Stomach smooth muscle (tissue), 2 donors: ENCODE results near the gene LRFN4.

Experiments used
- H3K27ac ChIP-seq: one replicate; pipeline ENCODE4 v1.7.0; 2013; ENCODE audit warnings: mild to moderate bottlenecking, low read length, inconsistent platforms
- H3K27me3 ChIP-seq, 2 donors: one replicate each; pipeline ENCODE4 v1.7.0; 2013; ENCODE audit warnings: low read length in 2 of 2; ENCODE audit not compliant: insufficient read depth in 2 of 2, control insufficient read depth in 1 of 2
- H3K36me3 ChIP-seq, 2 donors: one replicate each; pipeline ENCODE4 v1.7.0; 2013; ENCODE audit warnings: low read length in 2 of 2; ENCODE audit not compliant: control insufficient read depth in 2 of 2, insufficient read depth in 2 of 2
- H3K4me1 ChIP-seq: one replicate; pipeline ENCODE4 v1.7.0; 2013; ENCODE audit warnings: low read length; ENCODE audit not compliant: control insufficient read depth, insufficient read depth
- H3K4me3 ChIP-seq, 2 donors: one replicate each; pipeline ENCODE4 v1.7.0; 2013; ENCODE audit warnings: low read length in 2 of 2
- H3K9ac ChIP-seq, 2 donors: one replicate each; pipeline ENCODE4 v1.7.0; 2013; ENCODE audit warnings: low read length in 2 of 2, mild to moderate bottlenecking in 1 of 2
- H3K9me3 ChIP-seq, 2 donors: one replicate each; pipeline ENCODE4 v1.7.0; 2013; ENCODE audit warnings: low read length in 2 of 2; ENCODE audit not compliant: control insufficient read depth in 2 of 2
- donor health status: healthy.
- donor health status: Pancreatic carcinoma.

LRFN4 gene

DNA sequence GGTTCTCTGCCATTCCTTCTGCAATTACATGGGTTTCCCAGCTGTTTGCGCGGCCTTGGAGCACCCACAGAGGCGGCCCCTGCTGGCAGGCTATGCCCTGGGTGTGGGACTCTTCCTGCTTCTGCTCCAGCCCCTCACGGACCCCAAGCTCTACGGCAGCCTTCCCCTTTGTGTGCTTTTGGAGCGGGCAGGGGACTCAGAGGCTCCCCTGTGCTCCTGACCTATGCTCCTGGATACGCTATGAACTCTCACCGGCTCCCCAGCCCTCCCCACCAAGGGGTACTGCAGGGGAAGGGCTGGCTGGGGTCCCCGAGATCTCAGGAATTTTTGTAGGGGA lies 11.0 kb upstream of the LRFN4 start:
- Histone ChIP-seq H3K4me1 (peaks cover 35% of the 10 kb centered on the region), H3K36me3 (peaks cover 0 to 13% of the 10 kb centered on the region in 2 donors), H3K4me3 (no peak overlapping the region), H3K27me3 (no peaks in the 10 kb centered on the region), H3K27ac (no peak overlapping the region), H3K9me3 (no peaks in the 10 kb centered on the region), H3K9ac (no peak overlapping the region)

DNA sequence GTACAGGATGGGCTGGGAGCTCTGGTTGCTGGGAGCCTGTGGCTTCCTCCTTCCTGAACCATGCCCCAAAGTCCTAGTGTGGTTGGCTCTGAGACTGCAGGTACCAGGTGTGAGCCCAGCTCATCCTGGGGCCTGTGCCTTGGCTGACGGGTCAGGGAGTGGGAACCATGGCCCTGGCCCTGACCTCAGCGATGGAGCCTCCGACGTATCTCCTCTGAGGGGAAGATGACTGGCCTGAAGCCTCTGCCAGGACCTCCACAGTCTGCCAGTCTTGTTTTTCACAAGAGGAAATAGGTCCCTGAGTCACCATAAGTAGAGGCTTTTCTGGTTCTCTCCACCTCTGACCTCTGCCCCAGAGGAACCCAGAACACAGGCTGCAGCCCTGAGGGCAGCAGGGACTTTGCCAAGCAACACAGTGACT lies 10.2 kb upstream of the LRFN4 start:
- Histone ChIP-seq H3K9ac (no peak overlapping the region), H3K36me3 (peaks cover 0 to 13% of the 10 kb centered on the region in 2 donors), H3K27me3 (no peaks in the 10 kb centered on the region), H3K27ac (no peak overlapping the region), H3K4me1 (peaks cover 31% of the 10 kb centered on the region), H3K4me3 (no peak overlapping the region), H3K9me3 (no peaks in the 10 kb centered on the region)

DNA sequence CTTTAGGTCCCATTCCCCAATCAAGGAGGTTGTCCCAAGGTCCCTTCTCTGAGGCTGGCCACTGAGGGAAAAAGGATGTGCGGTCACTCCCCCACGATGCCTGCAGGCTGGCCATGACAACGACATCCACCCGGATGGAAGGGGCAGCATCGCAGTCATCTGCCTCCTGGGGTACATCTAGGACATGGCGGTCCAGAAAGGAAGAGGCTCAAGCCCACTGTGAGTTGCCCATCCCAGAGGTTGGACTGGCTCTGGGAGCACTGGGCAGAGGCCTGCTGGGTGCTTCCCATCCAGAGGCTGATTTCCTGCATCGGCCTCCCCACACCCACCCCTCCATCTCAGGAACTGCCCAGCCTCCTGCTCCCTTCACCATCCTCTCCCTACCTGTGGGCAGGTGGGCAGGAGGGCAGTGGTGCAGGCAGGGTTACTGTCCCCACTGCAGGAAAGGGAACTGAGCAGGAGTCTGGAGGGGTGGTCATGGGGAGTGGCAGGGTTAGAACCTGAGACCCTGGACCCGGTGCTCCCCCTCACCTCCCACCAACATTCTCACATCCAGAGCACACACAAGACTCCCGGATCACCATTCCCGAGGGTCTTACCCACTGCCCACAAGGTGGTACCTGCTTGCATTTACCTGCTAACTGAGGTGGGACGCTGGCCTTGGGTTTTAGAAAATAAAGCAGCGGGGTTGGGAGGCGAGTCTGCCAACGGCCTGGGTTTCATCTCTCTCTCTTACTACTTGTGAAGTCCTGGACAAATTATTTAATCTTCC lies 9.2 kb upstream of the LRFN4 start:
- H3K27ac ChIP-seq = no peak overlapping the region
- no peak overlapping the region for H3K9ac ChIP-seq

DNA sequence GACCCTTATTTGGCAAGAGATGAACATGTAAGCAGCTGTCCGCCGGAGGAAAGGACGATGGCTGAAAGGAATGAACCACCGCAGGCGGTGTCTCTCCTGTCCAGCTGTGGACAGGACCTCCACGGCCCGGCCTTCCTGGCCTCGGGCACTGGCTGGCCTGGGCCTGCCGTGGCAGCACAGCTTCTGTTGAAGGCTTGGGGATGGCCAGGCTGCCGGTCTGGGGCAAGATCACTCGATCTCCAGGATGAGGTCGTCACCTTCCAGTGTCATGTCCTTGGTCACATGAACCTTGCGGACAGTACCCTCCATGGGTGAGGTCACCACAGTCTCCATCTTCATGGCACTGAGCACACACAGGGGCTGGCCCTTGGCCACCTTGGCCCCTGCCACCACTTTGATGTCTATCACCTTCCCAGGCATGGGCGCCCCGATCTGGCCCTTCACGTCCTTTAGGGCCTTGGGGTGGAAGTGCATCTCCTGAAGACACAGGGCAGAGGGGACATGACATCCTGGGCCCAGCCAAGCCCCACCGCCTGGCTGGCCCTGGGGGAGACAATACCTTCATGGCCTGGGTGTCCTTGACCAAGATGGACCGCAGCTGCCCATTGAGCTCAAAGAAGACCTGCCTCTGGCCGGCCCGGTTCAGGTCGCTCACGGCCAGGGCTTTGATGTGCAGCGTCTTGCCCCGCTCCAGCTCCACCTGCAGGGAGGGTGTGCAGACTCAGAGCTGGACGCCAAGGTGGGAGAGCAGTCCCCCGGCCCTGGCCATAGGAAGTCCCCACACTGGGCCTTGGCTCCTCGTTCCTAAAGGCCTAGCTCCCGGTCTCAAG lies 8.0 kb upstream of the LRFN4 start:
- no peak overlapping the region for H3K27ac ChIP-seq
- H3K4me1 ChIP-seq = peaks cover 13% of the 10 kb centered on the region
- peaks cover 0 to 13% of the 10 kb centered on the region in 2 donors for H3K36me3 ChIP-seq
- H3K4me3 ChIP-seq = no peak overlapping the region
- no peak overlapping the region for H3K9ac ChIP-seq
- no peaks in the 10 kb centered on the region for H3K9me3 ChIP-seq
- no peaks in the 10 kb centered on the region for H3K27me3 ChIP-seq

More for the DNA sequence above, 9.2 kb upstream of the LRFN4 start:
- H3K36me3 ChIP-seq = peaks cover 0 to 13% of the 10 kb centered on the region in 2 donors
- H3K4me3 ChIP-seq = no peak overlapping the region
- H3K4me1 ChIP-seq = peaks cover 21% of the 10 kb centered on the region
- no peaks in the 10 kb centered on the region for H3K9me3 ChIP-seq
- no peaks in the 10 kb centered on the region for H3K27me3 ChIP-seq

DNA sequence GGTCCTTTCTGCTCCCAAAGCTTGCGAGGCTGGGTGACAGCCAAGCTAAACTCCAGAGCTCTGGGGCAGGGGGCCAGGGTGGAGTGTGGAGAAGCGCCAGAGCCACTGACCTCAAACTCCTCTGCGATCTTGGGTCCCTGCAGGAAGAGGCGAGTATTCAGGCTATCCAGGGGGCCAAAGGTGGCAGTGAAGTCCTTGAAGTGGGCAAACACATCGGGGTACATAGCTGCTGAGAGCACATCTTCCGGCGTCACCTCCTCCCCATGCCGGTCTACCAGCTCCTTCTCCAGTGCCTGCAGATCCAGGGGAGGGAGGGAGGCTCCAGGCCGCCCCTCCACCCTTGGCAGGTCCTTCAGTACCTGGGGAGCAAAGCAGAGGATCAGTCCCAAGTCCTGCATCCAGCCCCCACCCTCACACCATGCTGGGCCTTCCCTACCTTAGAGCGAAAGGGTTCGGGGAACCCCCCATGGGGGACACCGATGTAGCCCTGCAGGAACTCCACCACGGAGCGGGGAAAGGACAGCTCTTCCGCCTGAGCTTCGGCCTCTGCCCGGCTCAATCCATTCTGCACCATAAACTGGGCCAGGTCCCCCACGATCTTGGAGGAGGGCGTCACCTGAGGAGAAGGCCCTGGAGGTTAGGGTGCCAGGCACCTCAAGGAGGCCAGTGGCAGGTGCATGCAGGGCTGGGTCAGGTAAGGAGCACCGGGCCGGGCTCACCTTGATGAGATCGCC lies 7.2 kb upstream of the LRFN4 start:
- H3K36me3 ChIP-seq = peaks cover 0 to 9% of the 10 kb centered on the region in 2 donors

DNA sequence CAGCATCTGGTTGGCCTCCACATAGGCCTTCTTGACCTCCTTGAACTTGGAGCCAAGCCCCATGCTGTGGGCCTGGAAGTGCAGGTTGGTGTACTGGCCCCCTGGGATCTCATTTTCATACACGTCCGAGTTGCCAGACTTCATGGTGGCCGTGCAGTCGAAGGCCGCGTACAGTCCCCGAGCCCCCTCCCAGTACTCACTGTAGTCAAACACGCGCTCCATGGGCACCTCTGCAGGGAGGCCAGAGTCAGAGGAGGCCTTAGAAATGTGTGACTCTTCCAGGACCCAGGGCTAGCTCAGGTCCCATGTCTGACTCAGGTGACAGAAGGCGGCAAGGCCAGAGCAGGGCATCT lies 6.7 kb upstream of the LRFN4 start:
- no peak overlapping the region for H3K27ac ChIP-seq
- H3K4me1 ChIP-seq = peaks cover under 1% of the 10 kb centered on the region
- H3K9me3 ChIP-seq = no peaks in the 10 kb centered on the region
- no peak overlapping the region for H3K4me3 ChIP-seq
- peaks cover 0 to 9% of the 10 kb centered on the region in 2 donors for H3K36me3 ChIP-seq
- H3K27me3 ChIP-seq = no peaks in the 10 kb centered on the region
- H3K9ac ChIP-seq = no peak overlapping the region

More for the DNA sequence above, 7.2 kb upstream of the LRFN4 start:
- H3K27ac ChIP-seq = no peak overlapping the region
- peaks cover 5% of the 10 kb centered on the region for H3K4me1 ChIP-seq
- H3K27me3 ChIP-seq = no peaks in the 10 kb centered on the region
- no peaks in the 10 kb centered on the region for H3K9me3 ChIP-seq
- H3K4me3 ChIP-seq = no peak overlapping the region
- no peak overlapping the region for H3K9ac ChIP-seq

DNA sequence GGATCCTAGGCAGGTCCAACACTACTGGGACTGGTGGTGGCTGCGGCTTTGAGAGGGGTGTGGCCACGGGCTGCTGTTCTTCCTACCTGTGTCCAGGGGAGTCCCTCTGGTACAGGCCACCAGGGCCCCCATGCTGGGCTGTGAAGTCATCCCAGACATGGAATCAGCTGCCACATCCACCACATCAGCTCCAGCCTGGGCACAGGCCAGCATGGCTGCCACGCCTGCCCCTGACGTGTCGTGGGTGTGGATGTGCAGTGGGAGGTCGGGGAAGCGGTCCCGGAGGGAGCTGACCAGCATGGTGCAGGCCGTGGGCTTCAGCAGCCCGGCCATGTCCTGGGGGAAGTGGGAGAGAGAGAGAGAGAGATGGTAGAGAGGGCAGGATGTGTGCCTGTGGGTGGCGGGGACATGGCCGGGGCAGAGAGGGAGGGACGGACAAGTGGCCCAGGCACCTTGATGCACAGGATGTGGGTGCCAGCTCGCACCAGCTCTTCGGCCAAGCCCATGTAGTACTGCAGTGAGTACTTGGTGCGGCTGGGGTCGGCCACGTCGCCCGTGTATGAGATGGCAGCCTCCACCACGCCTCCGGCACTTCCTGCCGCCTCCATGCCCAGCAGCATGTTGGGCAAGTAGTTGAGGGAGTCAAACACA lies 6.2 kb upstream of the LRFN4 start:
- Histone ChIP-seq H3K4me1 (peaks cover 3% of the 10 kb centered on the region), H3K27ac (no peak overlapping the region), H3K27me3 (no peaks in the 10 kb centered on the region), H3K9me3 (no peaks in the 10 kb centered on the region), H3K36me3 (peaks cover 0 to 9% of the 10 kb centered on the region in 2 donors), H3K4me3 (no peak overlapping the region), H3K9ac (no peak overlapping the region)

DNA sequence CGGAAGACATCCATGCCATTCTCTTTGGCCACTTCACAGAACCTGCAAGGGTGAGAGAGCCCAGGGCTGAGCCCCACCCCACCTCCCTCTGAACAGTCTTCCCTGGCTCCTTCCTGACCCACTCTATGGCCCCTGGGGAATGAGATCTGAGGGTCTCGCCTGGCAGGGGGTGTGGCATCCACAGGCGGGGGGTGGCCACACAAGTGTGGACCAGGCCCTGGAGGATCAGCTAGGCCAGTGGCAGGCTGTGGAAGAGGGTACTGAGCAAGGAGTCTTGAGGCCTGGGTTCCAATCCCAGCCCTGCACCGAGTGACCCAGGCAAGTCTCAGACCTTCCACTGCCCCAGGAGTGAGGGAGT lies 5.6 kb upstream of the LRFN4 start:
- peaks cover 0 to 7% of the 10 kb centered on the region in 2 donors for H3K36me3 ChIP-seq
- H3K4me3 ChIP-seq = no peak overlapping the region
- H3K27ac ChIP-seq = no peak overlapping the region
- H3K9ac ChIP-seq = no peak overlapping the region
- no peaks in the 10 kb centered on the region for H3K27me3 ChIP-seq
- no peaks in the 10 kb centered on the region for H3K9me3 ChIP-seq
- H3K4me1 ChIP-seq = peaks cover 5% of the 10 kb centered on the region

DNA sequence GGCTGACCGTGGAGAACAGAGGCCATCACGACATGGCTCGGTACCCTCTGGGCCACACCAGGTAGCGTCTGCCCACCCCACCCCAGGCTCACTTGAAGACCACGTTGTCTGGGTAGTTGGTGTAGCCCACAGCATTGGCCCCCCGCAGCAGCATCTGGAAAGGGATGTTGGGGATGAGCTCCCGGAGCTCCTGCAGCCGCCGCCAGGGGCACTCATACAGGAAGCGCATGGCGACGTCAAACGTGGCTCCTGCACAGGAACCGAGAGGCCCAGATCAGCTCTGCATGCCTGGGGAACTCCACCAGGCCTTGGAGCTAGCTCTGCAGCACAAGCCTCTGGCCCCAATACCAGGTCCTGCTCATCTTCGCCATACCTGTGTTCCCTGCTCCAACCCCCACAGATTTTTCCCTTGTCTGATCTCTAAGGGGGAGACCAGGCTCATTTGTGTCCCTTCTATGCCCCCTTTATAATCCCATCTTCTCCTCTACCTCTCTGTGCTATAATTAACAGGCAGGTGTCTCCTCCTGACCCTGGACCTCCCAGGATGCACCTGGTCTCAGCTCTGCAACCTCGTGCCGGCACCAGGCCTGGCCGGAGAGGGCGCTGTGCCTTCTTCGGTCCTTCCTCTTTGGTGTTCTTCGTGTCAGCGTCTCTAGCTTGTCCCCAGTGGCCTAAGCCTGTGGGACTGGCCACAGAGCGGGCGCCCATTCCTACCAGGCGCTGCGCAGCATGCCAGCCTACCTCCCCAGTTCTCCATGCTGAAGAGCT lies 5.0 kb upstream of the LRFN4 start:
- no peak overlapping the region for H3K4me3 ChIP-seq
- H3K9ac ChIP-seq = no peak overlapping the region
- no peaks in the 10 kb centered on the region for H3K9me3 ChIP-seq
- H3K4me1 ChIP-seq = peaks cover 5% of the 10 kb centered on the region
- H3K36me3 ChIP-seq = peaks cover 0 to 3% of the 10 kb centered on the region in 2 donors
- H3K27me3 ChIP-seq = no peaks in the 10 kb centered on the region
- no peak overlapping the region for H3K27ac ChIP-seq
